ENCODE measurements around the gene CERK. TPM values are rescaled to one million over a fixed set of nuclear protein-coding genes. Genes with fewer than 3 reads are reported as not detected.
"Not testable (repeated sequence)": the region's sequence is repeated elsewhere in the genome, so short reads cannot be mapped to it uniquely, and the experiment has no call there.

CERK gene
- polyA plus RNA-seq, 1 donor: 82.3 TPM

DNA sequence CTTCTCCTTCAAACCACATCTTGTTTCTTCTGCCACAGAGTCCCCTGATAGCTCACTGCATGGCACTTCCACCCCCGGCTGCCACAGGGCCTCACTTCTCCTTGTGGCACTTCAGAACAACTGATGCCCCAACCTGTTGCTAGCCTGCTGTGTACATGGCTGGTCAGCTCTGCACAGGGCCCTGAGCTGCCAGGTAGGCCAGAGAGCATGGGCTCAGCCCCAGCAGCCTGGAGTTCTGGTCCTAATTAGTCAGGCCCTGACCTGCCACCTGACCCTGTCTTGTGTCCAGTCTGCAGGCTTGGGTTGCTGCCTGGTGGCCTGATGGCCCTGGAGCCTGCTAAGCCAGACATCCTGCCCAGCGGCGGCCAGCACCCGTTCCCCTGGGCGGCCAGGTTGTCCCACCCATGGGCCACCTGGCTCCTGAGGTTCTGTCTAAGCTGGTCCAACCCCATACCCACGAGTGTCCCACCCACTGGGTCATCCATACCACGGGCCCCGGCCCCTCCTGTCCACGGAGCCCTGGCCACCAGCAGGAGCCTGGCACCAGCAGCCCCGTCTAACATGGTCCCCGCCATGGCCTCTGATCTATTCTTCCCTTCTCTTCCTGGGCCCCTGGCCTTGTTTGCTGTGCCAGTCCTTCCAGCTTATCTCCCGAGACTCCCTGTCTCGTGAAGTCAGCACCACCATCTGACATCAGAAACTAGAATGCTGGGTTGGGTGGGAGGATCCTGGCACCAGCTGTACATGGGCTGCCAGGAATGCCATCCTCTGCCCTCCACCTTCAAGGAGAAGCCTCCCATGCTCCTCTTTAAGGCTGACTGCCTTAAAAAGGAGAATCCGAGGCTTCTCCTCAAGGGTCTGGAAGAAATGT, 3.1 kb upstream of the CERK start:
- no peak overlapping the region for H3K4me3 ChIP-seq (ENCODE audit: low read length)
- peaks cover under 1% of the 10 kb centered on the region for H3K36me3 ChIP-seq (ENCODE audit: control insufficient read depth, insufficient read depth, low read length)
- H3K4me1 ChIP-seq (ENCODE audit: control insufficient read depth, insufficient read depth, low read length): peaks cover 60% of the 10 kb centered on the region
- peaks cover 3% of the 10 kb centered on the region for H3K9me3 ChIP-seq (ENCODE audit: control insufficient read depth, low read depth, low read length)
- H3K27me3 ChIP-seq (ENCODE audit: control insufficient read depth, insufficient read depth, low read length): no peaks in the 10 kb centered on the region
- peak in 1 of 2 donors; percentile 55 for DNase-seq
- H3K27ac ChIP-seq (ENCODE audit: low read length): peak overlapping the region; percentile 92
- 0% methylated on average over 2 of the region's 14 CpGs for WGBS (ENCODE audit: insufficient coverage, low lambda C conversion rate)

DNA sequence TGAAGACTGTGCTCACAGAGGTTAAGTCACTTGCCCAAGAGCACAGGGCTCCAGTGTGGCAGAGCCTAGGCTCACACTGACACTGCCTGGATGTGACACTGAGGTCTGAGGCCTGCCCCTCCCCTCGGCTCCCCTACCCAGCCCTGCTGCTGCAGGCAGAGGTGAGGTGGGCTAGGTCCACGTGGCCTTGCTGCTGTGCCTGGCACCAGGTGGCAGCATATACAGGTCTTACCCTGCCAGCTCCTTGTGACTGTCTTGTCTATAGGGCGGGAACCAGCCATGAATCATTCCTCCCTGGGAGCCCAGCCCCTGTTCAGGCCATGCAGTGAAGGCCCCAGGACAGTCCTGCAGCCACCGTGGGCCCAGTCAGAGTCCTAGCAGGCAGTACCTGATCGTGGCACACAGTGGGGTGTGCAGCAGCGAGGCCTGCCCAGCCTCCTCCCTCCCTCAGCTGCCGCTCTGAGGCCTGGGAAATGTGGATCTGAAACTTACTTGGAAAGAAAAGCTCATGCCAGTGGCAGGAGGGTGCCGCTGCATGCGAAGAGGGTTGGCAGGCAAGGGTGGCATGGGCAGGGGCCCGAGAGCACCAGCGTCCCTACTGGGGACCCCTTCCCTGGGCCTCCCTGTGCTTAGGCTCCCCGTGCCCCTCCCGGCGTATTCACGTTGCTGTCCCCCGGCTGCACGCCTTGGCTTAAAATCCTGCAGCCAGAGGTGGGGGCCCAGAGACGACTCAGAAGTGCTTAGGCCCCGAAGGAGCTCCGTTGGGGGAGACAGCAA, 1.2 kb upstream of the CERK start:
- WGBS (ENCODE audit: insufficient coverage, low lambda C conversion rate): no CpG with 5 or more reads among the region's 20 CpGs
- Histone ChIP-seq H3K27ac (ENCODE audit: low read length) (peak overlapping the region; percentile 92), H3K4me3 (ENCODE audit: low read length) (peak overlapping the region; percentile 70), H3K36me3 (ENCODE audit: control insufficient read depth, insufficient read depth, low read length) (peaks cover 4% of the 10 kb centered on the region), H3K27me3 (ENCODE audit: control insufficient read depth, insufficient read depth, low read length) (no peaks in the 10 kb centered on the region), H3K4me1 (ENCODE audit: control insufficient read depth, insufficient read depth, low read length) (peaks cover 69% of the 10 kb centered on the region), H3K9me3 (ENCODE audit: control insufficient read depth, low read depth, low read length) (peaks cover 3% of the 10 kb centered on the region)
- peak; percentile 80 to 92 for DNase-seq

DNA sequence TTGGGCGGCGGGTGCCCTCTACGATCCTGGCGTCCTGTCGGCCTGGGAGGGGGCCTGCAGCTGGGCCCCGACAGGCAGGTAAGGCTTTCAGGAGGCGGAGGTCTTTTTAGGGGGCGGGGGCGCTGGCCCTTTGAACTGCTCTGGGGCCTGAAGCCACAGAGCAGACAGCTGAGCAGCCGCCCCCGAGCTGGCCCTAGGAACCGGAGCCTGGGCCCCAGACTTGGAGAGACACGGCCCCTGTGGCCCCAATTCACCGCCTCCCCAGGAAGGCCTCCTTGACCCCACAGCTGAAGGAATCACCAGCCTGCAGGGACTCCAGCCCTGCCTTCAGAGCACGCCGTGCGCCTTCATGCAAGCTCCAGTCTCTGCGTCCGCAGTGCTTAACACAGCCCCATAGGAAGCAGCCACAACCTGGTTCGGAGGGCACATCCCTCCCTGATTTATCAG, 618 bp upstream of the CERK start:
- Histone ChIP-seq H3K36me3 (ENCODE audit: control insufficient read depth, insufficient read depth, low read length) (peaks cover 4% of the 10 kb centered on the region), H3K4me3 (ENCODE audit: low read length) (peak overlapping the region; percentile 70), H3K27me3 (ENCODE audit: control insufficient read depth, insufficient read depth, low read length) (no peaks in the 10 kb centered on the region), H3K27ac (ENCODE audit: low read length) (peak overlapping the region; percentile 92), H3K4me1 (ENCODE audit: control insufficient read depth, insufficient read depth, low read length) (peaks cover 72% of the 10 kb centered on the region), H3K9me3 (ENCODE audit: control insufficient read depth, low read depth, low read length) (peaks cover 3% of the 10 kb centered on the region)
- DNase-seq: no peak
- WGBS (ENCODE audit: insufficient coverage, low lambda C conversion rate): no CpG with 5 or more reads among the region's 20 CpGs

DNA sequence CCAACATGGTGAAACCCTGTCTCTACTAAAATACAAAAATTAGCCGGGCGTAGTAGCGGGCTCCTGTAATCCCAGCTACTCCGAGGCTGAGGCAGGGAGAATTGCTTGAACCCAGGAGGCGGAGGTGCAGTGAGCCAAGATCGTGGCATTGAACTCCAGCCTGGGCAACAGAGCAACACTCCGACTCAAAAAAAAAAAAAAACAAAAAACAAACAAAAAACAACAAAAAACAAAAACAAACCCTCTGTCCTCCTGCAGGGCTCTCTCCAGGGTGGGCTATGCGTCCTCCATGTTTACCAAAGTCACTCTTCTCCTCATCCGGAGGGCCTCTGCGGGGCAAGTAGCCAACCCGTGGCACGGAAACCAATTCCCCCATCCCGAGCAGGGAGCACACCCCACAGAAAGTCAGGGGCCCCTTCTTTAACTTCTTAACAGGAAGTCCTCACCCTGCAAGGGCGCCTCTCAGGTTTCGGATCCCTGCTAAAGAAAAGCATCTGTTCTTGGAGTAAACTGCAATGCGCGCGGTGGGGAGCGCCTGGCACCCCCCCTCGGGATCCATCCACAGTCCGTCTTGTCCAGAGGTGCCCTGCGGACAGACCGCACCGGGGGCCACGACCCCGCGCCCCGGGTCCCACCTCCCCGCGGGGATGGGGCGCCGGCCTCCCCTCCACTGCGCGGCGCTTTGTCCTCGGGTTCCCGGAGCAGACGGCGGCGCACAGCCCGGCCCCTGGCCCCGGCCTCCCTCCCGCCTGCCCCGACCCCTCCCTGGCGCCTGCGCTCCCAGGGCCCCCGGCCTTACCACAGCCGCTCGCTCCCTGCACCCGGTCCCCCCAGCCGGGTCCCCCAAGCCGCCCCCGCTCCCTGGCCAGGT, 712 bp downstream of the CERK start:
- DNase-seq: peak in 1 of 2 donors; percentile 69
- 80% methylated on average over 1 of the region's 53 CpGs for WGBS (ENCODE audit: insufficient coverage, low lambda C conversion rate)
- peak overlapping the region; percentile 72 for H3K27ac ChIP-seq (ENCODE audit: low read length)

DNA sequence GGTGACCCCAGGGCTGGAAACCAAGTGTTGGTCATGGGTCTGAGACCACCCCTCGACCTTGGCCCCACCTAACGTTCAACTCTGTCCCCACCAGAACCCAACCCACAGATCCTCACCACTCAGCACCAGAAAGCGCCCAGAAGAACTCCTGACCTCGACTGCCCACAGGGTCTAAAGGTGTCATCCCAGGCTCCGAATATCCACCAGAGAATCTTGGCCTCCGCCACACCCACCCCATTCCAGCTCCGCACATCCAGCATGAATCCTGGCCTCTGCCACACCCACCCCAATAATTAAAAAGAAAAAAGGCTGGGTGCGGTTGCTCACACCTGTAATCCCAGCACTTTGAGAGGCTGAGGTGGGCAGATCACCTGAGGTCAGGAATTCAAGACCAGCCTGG, 1.3 kb downstream of the CERK start:
- no CpG with 5 or more reads among the region's 8 CpGs for WGBS (ENCODE audit: insufficient coverage, low lambda C conversion rate)

More for the DNA sequence above, 712 bp downstream of the CERK start:
- Histone ChIP-seq H3K36me3 (ENCODE audit: control insufficient read depth, insufficient read depth, low read length) (peaks cover 4% of the 10 kb centered on the region), H3K4me1 (ENCODE audit: control insufficient read depth, insufficient read depth, low read length) (peaks cover 62% of the 10 kb centered on the region), H3K9me3 (ENCODE audit: control insufficient read depth, low read depth, low read length) (peaks cover 3% of the 10 kb centered on the region), H3K27me3 (ENCODE audit: control insufficient read depth, insufficient read depth, low read length) (no peaks in the 10 kb centered on the region), H3K4me3 (ENCODE audit: low read length) (peak overlapping the region; percentile 76)

DNA sequence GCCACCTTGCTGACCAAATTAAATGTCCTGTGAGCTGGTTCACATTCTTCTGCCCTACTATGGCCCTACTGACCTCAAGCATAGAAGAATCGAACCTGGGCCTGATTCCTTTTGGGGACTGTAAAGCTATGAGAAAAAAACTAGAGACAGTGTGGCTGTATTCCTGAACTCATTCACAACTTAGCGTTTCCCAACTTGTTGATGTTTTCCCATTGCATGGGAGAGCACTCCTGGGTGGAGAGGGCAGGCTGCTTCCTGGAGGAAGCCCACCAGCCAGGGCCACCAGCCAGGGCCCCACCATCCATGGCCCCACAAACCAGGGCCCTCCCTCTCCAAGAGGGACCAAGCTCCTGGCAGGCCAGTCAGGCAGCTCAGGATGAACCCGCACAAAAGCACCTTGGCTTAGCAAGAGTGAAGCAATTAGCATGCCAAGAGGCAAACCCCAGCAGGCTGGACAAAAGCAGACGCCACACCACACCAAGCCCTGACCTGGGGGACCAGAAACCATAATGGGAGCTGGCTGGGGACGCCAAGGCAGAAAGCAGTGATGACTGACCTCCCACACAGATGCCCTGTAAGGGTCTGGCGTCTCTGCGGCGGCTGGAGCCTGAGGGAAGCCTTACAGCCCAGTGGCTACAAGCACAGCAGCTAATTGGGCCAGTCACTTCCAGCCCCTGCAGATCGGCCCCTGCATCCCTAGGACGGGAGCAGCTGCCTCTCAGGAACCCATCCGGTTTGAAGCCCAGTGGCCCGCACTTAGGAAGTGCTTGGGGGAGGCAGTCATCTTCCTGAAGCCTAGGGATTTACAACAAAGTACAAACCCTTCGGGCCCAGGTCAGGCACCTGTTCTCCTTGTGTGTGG, 2.1 kb downstream of the CERK start:
- Histone ChIP-seq H3K4me1 (ENCODE audit: control insufficient read depth, insufficient read depth, low read length) (peaks cover 60% of the 10 kb centered on the region), H3K27ac (ENCODE audit: low read length) (peak overlapping the region; percentile 72), H3K27me3 (ENCODE audit: control insufficient read depth, insufficient read depth, low read length) (no peaks in the 10 kb centered on the region), H3K4me3 (ENCODE audit: low read length) (peak overlapping the region; percentile 76), H3K9me3 (ENCODE audit: control insufficient read depth, low read depth, low read length) (peaks cover under 1% of the 10 kb centered on the region), H3K36me3 (ENCODE audit: control insufficient read depth, insufficient read depth, low read length) (peaks cover 12% of the 10 kb centered on the region)
- WGBS (ENCODE audit: insufficient coverage, low lambda C conversion rate): no CpG with 5 or more reads among the region's 13 CpGs
- DNase-seq: no peak

More for the DNA sequence above, 1.3 kb downstream of the CERK start:
- peaks cover 5% of the 10 kb centered on the region for H3K36me3 ChIP-seq (ENCODE audit: control insufficient read depth, insufficient read depth, low read length)
- no peaks in the 10 kb centered on the region for H3K27me3 ChIP-seq (ENCODE audit: control insufficient read depth, insufficient read depth, low read length)
- peaks cover 60% of the 10 kb centered on the region for H3K4me1 ChIP-seq (ENCODE audit: control insufficient read depth, insufficient read depth, low read length)
- H3K9me3 ChIP-seq (ENCODE audit: control insufficient read depth, low read depth, low read length): peaks cover 3% of the 10 kb centered on the region
- peak in 1 of 2 donors; percentile 34 for DNase-seq
- H3K27ac ChIP-seq (ENCODE audit: low read length): peak overlapping the region; percentile 72
- H3K4me3 ChIP-seq (ENCODE audit: low read length): peak overlapping the region; percentile 76

DNA sequence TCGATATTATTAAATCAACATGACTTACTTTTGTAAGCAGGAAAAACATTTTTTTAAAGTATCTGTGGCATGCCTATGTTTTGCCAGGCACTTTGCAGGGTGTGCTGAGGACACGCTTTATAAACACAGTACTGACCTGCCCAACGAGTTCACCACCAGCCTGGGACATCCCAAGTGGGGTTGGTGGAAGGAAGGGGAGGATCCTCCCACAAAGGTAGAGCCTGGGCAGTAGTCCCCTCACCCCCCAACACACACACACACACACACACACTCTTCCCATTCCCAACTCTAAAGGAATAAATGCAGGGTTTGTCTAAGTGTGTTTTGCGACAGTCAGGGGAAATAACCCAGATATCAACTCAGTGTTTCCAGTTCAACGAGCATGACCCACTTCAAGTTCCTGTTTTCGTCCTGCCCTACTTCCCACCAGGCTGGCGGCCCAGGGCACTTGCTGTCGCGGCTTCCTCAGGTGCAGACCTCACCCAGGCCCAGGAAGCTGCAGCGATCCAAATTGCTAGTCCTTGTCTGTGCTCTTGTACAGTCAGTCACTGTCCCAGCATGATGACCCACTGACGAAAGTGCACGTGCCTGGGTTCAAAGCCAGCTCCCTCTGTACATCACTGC, 3.1 kb downstream of the CERK start:
- Histone ChIP-seq H3K9me3 (ENCODE audit: control insufficient read depth, low read depth, low read length) (no peaks in the 10 kb centered on the region), H3K4me1 (ENCODE audit: control insufficient read depth, insufficient read depth, low read length) (peaks cover 56% of the 10 kb centered on the region), H3K27ac (ENCODE audit: low read length) (peak overlapping the region; percentile 72), H3K4me3 (ENCODE audit: low read length) (no peak overlapping the region), H3K27me3 (ENCODE audit: control insufficient read depth, insufficient read depth, low read length) (no peaks in the 10 kb centered on the region), H3K36me3 (ENCODE audit: control insufficient read depth, insufficient read depth, low read length) (peaks cover 13% of the 10 kb centered on the region)
- WGBS (ENCODE audit: insufficient coverage, low lambda C conversion rate): 0% methylated on average over 1 of the region's 12 CpGs
- DNase-seq: peak in 1 of 2 donors; percentile 63

DNA sequence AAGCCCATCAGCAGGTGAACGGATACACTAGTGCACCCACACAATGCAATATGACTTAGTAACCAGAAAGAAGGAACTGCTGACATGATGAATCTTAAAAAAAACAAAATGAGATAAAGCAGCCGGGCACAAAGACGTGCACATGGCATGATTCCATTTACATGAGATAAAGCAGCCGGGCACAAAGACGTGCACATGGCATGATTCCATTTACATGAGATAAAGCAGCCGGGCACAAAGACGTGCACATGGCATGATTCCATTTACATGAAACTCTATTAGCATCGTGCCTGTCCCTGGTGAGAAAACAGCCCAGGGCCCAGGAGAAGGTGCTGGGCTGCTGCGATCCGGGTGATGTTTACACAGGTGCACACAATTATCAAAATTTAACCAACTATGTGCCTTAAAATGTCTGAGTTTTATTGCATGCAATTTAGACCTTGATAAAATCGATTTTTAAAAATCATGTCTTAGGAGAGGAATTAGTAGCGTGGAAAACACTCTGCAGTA, 3.8 kb downstream of the CERK start:
- Histone ChIP-seq H3K27ac (ENCODE audit: low read length) (peak overlapping the region; percentile 72), H3K4me1 (ENCODE audit: control insufficient read depth, insufficient read depth, low read length) (peaks cover 49% of the 10 kb centered on the region), H3K36me3 (ENCODE audit: control insufficient read depth, insufficient read depth, low read length) (peaks cover 17% of the 10 kb centered on the region)
- H3K27me3 ChIP-seq (ENCODE audit: control insufficient read depth, insufficient read depth, low read length); H3K4me3 ChIP-seq (ENCODE audit: low read length); H3K9me3 ChIP-seq (ENCODE audit: control insufficient read depth, low read depth, low read length): not testable (repeated sequence)
- WGBS (ENCODE audit: insufficient coverage, low lambda C conversion rate): 13% methylated on average over 4 of the region's 12 CpGs
- peak in 1 of 2 donors; percentile 44 for DNase-seq

DNA sequence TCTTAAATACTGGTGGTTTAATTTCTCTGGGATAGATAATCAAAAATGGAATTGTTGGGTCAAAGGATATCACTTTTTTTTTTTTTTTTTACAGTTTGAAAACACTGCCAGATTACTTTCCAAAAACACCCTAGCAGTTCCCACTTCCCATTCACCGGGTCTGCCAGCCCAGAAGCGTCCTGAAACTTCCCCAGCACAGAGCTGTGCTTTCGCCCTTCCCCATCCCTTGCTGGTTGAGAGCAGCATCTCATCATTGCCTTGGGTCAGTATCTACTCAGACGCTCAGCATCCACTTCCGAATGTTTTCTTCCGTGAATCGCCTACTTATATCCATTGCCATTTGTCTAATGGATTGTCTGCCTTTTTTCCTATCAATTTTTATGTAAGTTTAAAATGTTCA, 5.5 kb downstream of the CERK start:
- peaks cover 54% of the 10 kb centered on the region for H3K4me1 ChIP-seq (ENCODE audit: control insufficient read depth, insufficient read depth, low read length)
- no peak for DNase-seq
- H3K9me3 ChIP-seq (ENCODE audit: control insufficient read depth, low read depth, low read length): no peaks in the 10 kb centered on the region
- peaks cover 32% of the 10 kb centered on the region for H3K36me3 ChIP-seq (ENCODE audit: control insufficient read depth, insufficient read depth, low read length)
- no CpG with 5 or more reads among the region's 7 CpGs for WGBS (ENCODE audit: insufficient coverage, low lambda C conversion rate)
- H3K27me3 ChIP-seq (ENCODE audit: control insufficient read depth, insufficient read depth, low read length): no peaks in the 10 kb centered on the region
- H3K4me3 ChIP-seq (ENCODE audit: low read length): no peak overlapping the region
- H3K27ac ChIP-seq (ENCODE audit: low read length): no peak overlapping the region

Data from large intestine (tissue), 3 donors.